Erythroblast (primary cell): ENCODE measurements around the gene PMM2.
"Not testable (repeated sequence)": the region's sequence is repeated elsewhere in the genome, so short reads cannot be mapped to it uniquely, and the experiment has no call there.

Experiments used
- GATA1 ChIP-seq: IDR thresholded peaks from 2 replicates; pipeline ENCODE4 v1.6.1; 2011; ENCODE audit warnings: low read depth, mild to moderate bottlenecking, control low read depth, low read length, moderate library complexity
- POLR2A ChIP-seq: IDR thresholded peaks from 2 replicates; pipeline ENCODE4 v1.6.1; 2011; ENCODE audit warnings: mild to moderate bottlenecking, low read length

- not testable (repeated sequence) for TF ChIP-seq POLR2A, GATA1
Measured at GRCh38 chr16:8842016-8842415, 44.4 kb downstream of the PMM2 start.
